GM23248 (cell line): ENCODE data around the gene ATP6V1E1.

Experiments used
- EZH2 ChIP-seq: fragments of 200-600 bp; sonication (generic); IDR thresholded peaks from 2 replicates; pipeline ENCODE4 v1.6.1; 2018; ENCODE audit warnings: antibody characterized with exemption, mild to moderate bottlenecking; ENCODE audit not compliant: insufficient read depth, poor library complexity, severe bottlenecking
- EZH2phosphoT487 ChIP-seq: fragments of 200-600 bp; sonication (generic); IDR thresholded peaks from 2 replicates; pipeline ENCODE4 v1.6.1; 2018; ENCODE audit warnings: antibody characterized with exemption, moderate library complexity, mild to moderate bottlenecking, low read depth; ENCODE audit not compliant: insufficient read depth

- TF ChIP-seq EZH2: no peak
- no peak for TF ChIP-seq EZH2phosphoT487
These were observed 16.5 kb downstream of the ATP6V1E1 start for GRCh38 chr22:17612057-17612456.
